ENCODE data around the gene NPIPB8. TPM values are rescaled to one million over a fixed set of nuclear protein-coding genes. Genes with fewer than 3 reads are reported as not detected.
"Not testable (repeated sequence)": the region's sequence is repeated elsewhere in the genome, so short reads cannot be mapped to it uniquely, and the experiment has no call there.

Gene NPIPB8
- not detected in 2 replicates for total RNA-seq (2014; rRNA removed; shearing (Covaris generic))

- in situ Hi-C loops (cut with HindIII; ENCODE audit: low sequenced_read_pairs); DNase-seq (ENCODE audit: low spot score): not testable (repeated sequence)
These were observed at the start of gene NPIPB8 for GRCh38 chr16:28637765-28638164. NPIPB8 (plus strand) TSS chr16:28638065; CDS start chr16:28638361, 296 bp downstream.

GRCh38 chr16:28589069-28589468 is 48.8 kb upstream of the NPIPB8 start:
- no peak for DNase-seq (ENCODE audit: low spot score)
- in situ Hi-C loops (cut with HindIII; ENCODE audit: low sequenced_read_pairs): no loop called here

GRCh38 chr16:28589930-28590329 is 47.9 kb upstream of the NPIPB8 start:
- in situ Hi-C loops (cut with HindIII; ENCODE audit: low sequenced_read_pairs): no loop called here
- DNase-seq (ENCODE audit: low spot score): no peak

GRCh38 chr16:28590384-28591340 is 47.2 kb upstream of the NPIPB8 start:
- no peak for DNase-seq (ENCODE audit: low spot score)
- in situ Hi-C loops (cut with HindIII; ENCODE audit: low sequenced_read_pairs): no loop called here

GRCh38 chr16:28591355-28591754 is 46.5 kb upstream of the NPIPB8 start:
- in situ Hi-C loops (cut with HindIII; ENCODE audit: low sequenced_read_pairs): no loop called here
- DNase-seq (ENCODE audit: low spot score): no peak

GRCh38 chr16:28592511-28592910 is 45.4 kb upstream of the NPIPB8 start:
- in situ Hi-C loops (cut with HindIII; ENCODE audit: low sequenced_read_pairs): no loop called here
- DNase-seq (ENCODE audit: low spot score): no peak

- no peak for DNase-seq (ENCODE audit: low spot score)
- in situ Hi-C loops (cut with HindIII; ENCODE audit: low sequenced_read_pairs): no loop called here
These were observed 44.8 kb upstream of the NPIPB8 start for GRCh38 chr16:28592979-28593553.

- in situ Hi-C loops (cut with HindIII; ENCODE audit: low sequenced_read_pairs); DNase-seq (ENCODE audit: low spot score): not testable (repeated sequence)
These were observed 42.4 kb upstream of the NPIPB8 start for GRCh38 chr16:28595451-28595850.

- no peak for DNase-seq (ENCODE audit: low spot score)
- in situ Hi-C loops (cut with HindIII; ENCODE audit: low sequenced_read_pairs): no loop called here
These were observed 41.7 kb upstream of the NPIPB8 start for GRCh38 chr16:28596115-28596630.

GRCh38 chr16:28596840-28597691 is 40.8 kb upstream of the NPIPB8 start, which contains the start of gene SULT1A2:
SULT1A2 (minus strand) TSS chr16:28597050; CDS start chr16:28595930, 1,120 bp downstream.
- in situ Hi-C loops (cut with HindIII; ENCODE audit: low sequenced_read_pairs): no loop called here
- DNase-seq (ENCODE audit: low spot score): no peak

- in situ Hi-C loops (cut with HindIII; ENCODE audit: low sequenced_read_pairs): no loop called here
- DNase-seq (ENCODE audit: low spot score): no peak
These were observed 40.1 kb upstream of the NPIPB8 start for GRCh38 chr16:28597692-28598261.

GRCh38 chr16:28599377-28600285 is 38.2 kb upstream of the NPIPB8 start:
- in situ Hi-C loops (cut with HindIII; ENCODE audit: low sequenced_read_pairs); DNase-seq (ENCODE audit: low spot score): not testable (repeated sequence)

GRCh38 chr16:28600965-28601364 is 36.9 kb upstream of the NPIPB8 start:
- DNase-seq (ENCODE audit: low spot score); in situ Hi-C loops (cut with HindIII; ENCODE audit: low sequenced_read_pairs): not testable (repeated sequence)

- in situ Hi-C loops (cut with HindIII; ENCODE audit: low sequenced_read_pairs); DNase-seq (ENCODE audit: low spot score): not testable (repeated sequence)
These were observed 36.3 kb upstream of the NPIPB8 start for GRCh38 chr16:28601589-28601988.

- in situ Hi-C loops (cut with HindIII; ENCODE audit: low sequenced_read_pairs); DNase-seq (ENCODE audit: low spot score): not testable (repeated sequence)
These were observed 35.8 kb upstream of the NPIPB8 start for GRCh38 chr16:28602062-28602461.

- in situ Hi-C loops (cut with HindIII; ENCODE audit: low sequenced_read_pairs): no loop called here
- DNase-seq (ENCODE audit: low spot score): no peak
These were observed 35.3 kb upstream of the NPIPB8 start for GRCh38 chr16:28602529-28602928.

GRCh38 chr16:28603381-28604185 is 34.3 kb upstream of the NPIPB8 start:
- in situ Hi-C loops (cut with HindIII; ENCODE audit: low sequenced_read_pairs): no loop called here
- no peak for DNase-seq (ENCODE audit: low spot score)

Measured in G401 (cell line).